ENCODE data around the gene POLR2H.

POLR2H gene

GRCh38 chr3:184388164-184388935, 26.8 kb downstream of the POLR2H start:
- DNase-seq: no peak

GRCh38 chr3:184388936-184389230, 27.4 kb downstream of the POLR2H start:
- no peak for DNase-seq

- no peak for DNase-seq
Observed at GRCh38 chr3:184389384-184389783, 27.9 kb downstream of the POLR2H start.

GRCh38 chr3:184389935-184390528, 28.5 kb downstream of the POLR2H start:
- DNase-seq: no peak

GRCh38 chr3:184391266-184391665, 29.8 kb downstream of the POLR2H start:
- DNase-seq: no peak

- DNase-seq: no peak
Observed at GRCh38 chr3:184395320-184395660, 33.8 kb downstream of the POLR2H start.

GRCh38 chr3:184399410-184399809, 37.9 kb downstream of the POLR2H start:
- DNase-seq: no peak

GRCh38 chr3:184405075-184406030, 43.8 kb downstream of the POLR2H start:
- DNase-seq: no peak

- no peak for DNase-seq
Observed at GRCh38 chr3:184409331-184409926, 47.9 kb downstream of the POLR2H start.

GRCh38 chr3:184409946-184410500, 48.5 kb downstream of the POLR2H start:
- no peak for DNase-seq

- no peak for DNase-seq
Observed at GRCh38 chr3:184414418-184415202, 53.1 kb downstream of the POLR2H start.

- DNase-seq: no peak
Observed at GRCh38 chr3:184415203-184415490, 53.6 kb downstream of the POLR2H start.

- DNase-seq: peak; percentile 10 to 36
Observed at GRCh38 chr3:184417619-184418327, 56.3 kb downstream of the POLR2H start.
